PC-9 (cell line): ENCODE results near the gene REG3G. TPM values are rescaled to one million over a fixed set of nuclear protein-coding genes. Genes with fewer than 3 reads are reported as not detected.

ENCODE experiments used
- BruUV-seq: library from RNA; stranded (reverse); fragments of 400-500 nt; replicated peaks from 2 replicates; lab custom pipeline; 2021; lab: Mats Ljungman, UMichigan
- CTCF ChIA-PET: fragments of 300-600 bp; sonication (Branson Sonifier 250); formaldehyde crosslinking; loops from one replicate; lab custom pipeline; 2022; ENCODE audit warnings: antibody characterized with exemption; lab: Charles Lee
- POLR2A ChIA-PET: fragments of 300-600 bp; sonication (Branson Sonifier 250); formaldehyde crosslinking; loops from one replicate; lab custom pipeline; 2022; ENCODE audit warnings: antibody characterized with exemption; ENCODE audit not compliant: unreplicated experiment; lab: Charles Lee
- DNase-seq, 2 experiments: peaks; one replicate each; pipeline versions ENCODE4 v3.0.0 to v3.0.0-alpha.2; 2015 to 2022; ENCODE audit warnings: mixed read lengths in 1 of 2
- H2AFZ ChIP-seq: fragments of 200-600 bp; sonication (generic); 2 replicates; pipeline ENCODE4 v1.8.1; 2017; ENCODE audit warnings: antibody characterized with exemption
- H3F3A ChIP-seq: fragments of 200-600 bp; sonication (generic); 2 replicates; pipeline ENCODE4 v1.8.1; 2017; ENCODE audit warnings: antibody characterized with exemption, mild to moderate bottlenecking, low read depth; ENCODE audit not compliant: insufficient read depth
- H3K27ac ChIP-seq: fragments of 200-600 bp; sonication (generic); 2 replicates; pipeline ENCODE4 v1.6.1; 2016; ENCODE audit warnings: mixed run types
- H3K27me3 ChIP-seq: fragments of 200-600 bp; sonication (generic); 2 replicates; pipeline ENCODE4 v1.6.1; 2016; ENCODE audit warnings: low read depth, mixed run types; ENCODE audit not compliant: insufficient read depth
- H3K36me3 ChIP-seq: fragments of 200-600 bp; sonication (generic); 2 replicates; pipeline ENCODE4 v1.6.1; 2016; ENCODE audit warnings: low read depth, mixed run types
- H3K4me1 ChIP-seq: fragments of 200-600 bp; sonication (generic); replicated peaks from 2 replicates; pipeline ENCODE4 v1.6.1; 2016; ENCODE audit warnings: mixed run types; ENCODE audit not compliant: insufficient read depth
- H3K4me2 ChIP-seq: fragments of 200-600 bp; sonication (generic); 2 replicates; pipeline ENCODE4 v1.6.1; 2017; ENCODE audit warnings: mixed run types
- H3K4me3 ChIP-seq: fragments of 200-600 bp; sonication (generic); 2 replicates; pipeline ENCODE4 v1.6.1; 2016; ENCODE audit warnings: mixed run types
- H3K79me2 ChIP-seq: fragments of 200-600 bp; sonication (generic); 2 replicates; pipeline ENCODE4 v1.6.1; 2017; ENCODE audit warnings: low read depth, mixed run types
- H3K9me2 ChIP-seq: fragments of 200-600 bp; sonication (generic); 2 replicates; pipeline ENCODE4 v1.8.1; 2017; ENCODE audit warnings: mild to moderate bottlenecking; ENCODE audit not compliant: insufficient read depth
- H3K9me3 ChIP-seq: fragments of 200-600 bp; sonication (generic); 2 replicates; pipeline ENCODE4 v1.8.1; 2016; ENCODE audit warnings: low read depth; ENCODE audit not compliant: insufficient read depth
- H4K20me1 ChIP-seq: fragments of 200-600 bp; sonication (generic); 2 replicates; pipeline ENCODE4 v1.8.1; 2017; ENCODE audit not compliant: insufficient read depth
- CTCF ChIP-seq: fragments of 200-600 bp; sonication (generic); conservative IDR thresholded peaks from 2 replicates; pipeline ENCODE4 v1.6.1; 2017; ENCODE audit warnings: mixed run types, antibody characterized with exemption, mild to moderate bottlenecking, moderate library complexity
- EZH2 ChIP-seq: fragments of 200-600 bp; sonication (generic); IDR thresholded peaks from 2 replicates; pipeline ENCODE4 v1.8.0; 2017; ENCODE audit warnings: antibody characterized with exemption, low read depth
- intact Hi-C: fragments of 100-400 bp; cut with micrococcal nuclease; formaldehyde crosslinking; loops from one replicate; pipeline ENCODE4 v1.10.0; 2022; ENCODE audit not compliant: unreplicated experiment
- total RNA-seq: library from RNA; stranded (reverse); gene quantifications from 2 replicates; pipeline ENCODE4 v1.2.3, GENCODE V29; 2021

Gene REG3G
- total RNA-seq, 1 experiment from 2014 or later: not detected

GRCh38 chr2:78982638-78983330, 42.7 kb upstream of the REG3G start:
- BruUV-seq: no TSS peak
- no peaks in the 10 kb centered on the region for H3F3A ChIP-seq
- TF ChIP-seq EZH2 (no peak), CTCF (no peak)
- H3K27ac ChIP-seq: no peak overlapping the region
- H2AFZ ChIP-seq: no peak overlapping the region
- no peaks in the 10 kb centered on the region for H4K20me1 ChIP-seq
- H3K27me3 ChIP-seq: no peaks in the 10 kb centered on the region
- CTCF ChIA-PET: no interaction called here
- H3K9me2 ChIP-seq: no peaks in the 10 kb centered on the region; the same call in 1 of the 2 replicates
- intact Hi-C loops: no loop called here
- H3K4me1 ChIP-seq: no peaks in the 10 kb centered on the region
- no peak overlapping the region for H3K4me2 ChIP-seq
- H3K4me3 ChIP-seq: no peak overlapping the region
- no peaks in the 10 kb centered on the region for H3K9me3 ChIP-seq
- POLR2A ChIA-PET: interaction anchor here (0.7 kb wide), 1 partner anchor 1433 kb away, joined by 3 read pairs; no protein-coding TSS in a partner anchor
- DNase-seq: no peak
- no peaks in the 10 kb centered on the region for H3K36me3 ChIP-seq
- no peaks in the 10 kb centered on the region for H3K79me2 ChIP-seq

GRCh38 chr2:78984386-78984785, 41.1 kb upstream of the REG3G start:
- intact Hi-C loops: no loop called here

GRCh38 chr2:78985558-78985957, 39.9 kb upstream of the REG3G start:
- Histone ChIP-seq H3K36me3 (no peaks in the 10 kb centered on the region), H3K4me2 (no peak overlapping the region), H4K20me1 (no peaks in the 10 kb centered on the region), H3F3A (no peaks in the 10 kb centered on the region), H3K79me2 (no peaks in the 10 kb centered on the region), H2AFZ (no peak overlapping the region), H3K9me3 (no peaks in the 10 kb centered on the region), H3K27ac (no peak overlapping the region), H3K4me3 (no peak overlapping the region), H3K4me1 (no peaks in the 10 kb centered on the region), H3K27me3 (peaks cover 3% of the 10 kb centered on the region; the same call in 1 of the 2 replicates), H3K9me2 (no peaks in the 10 kb centered on the region; the same call in 1 of the 2 replicates)
- ChIA-PET CTCF (no interaction called here), POLR2A (no interaction called here)
- intact Hi-C loops: no loop called here
- no peak for TF ChIP-seq CTCF
- TF ChIP-seq EZH2: no peak
- no peak for DNase-seq
- no TSS peak for BruUV-seq

More at GRCh38 chr2:78984386-78984785, 41.1 kb upstream of the REG3G start:
- H3K4me2 ChIP-seq: no peak overlapping the region
- no peaks in the 10 kb centered on the region for H4K20me1 ChIP-seq
- no peaks in the 10 kb centered on the region for H3K36me3 ChIP-seq
- ChIA-PET POLR2A (no interaction called here), CTCF (no interaction called here)
- H3K9me3 ChIP-seq: no peaks in the 10 kb centered on the region
- no peaks in the 10 kb centered on the region for H3F3A ChIP-seq
- H2AFZ ChIP-seq: no peak overlapping the region
- no peaks in the 10 kb centered on the region; the same call in 1 of the 2 replicates for H3K9me2 ChIP-seq
- no peak for DNase-seq
- no peaks in the 10 kb centered on the region for H3K4me1 ChIP-seq
- TF ChIP-seq EZH2 (no peak), CTCF (no peak)
- no TSS peak for BruUV-seq
- H3K79me2 ChIP-seq: no peaks in the 10 kb centered on the region
- H3K27me3 ChIP-seq: no peaks in the 10 kb centered on the region
- H3K4me3 ChIP-seq: no peak overlapping the region
- H3K27ac ChIP-seq: no peak overlapping the region
